Measurements from ENCODE around the gene HCRT.
A peak's percentile ranks its signal among the peaks of the same experiment; 100 is the strongest.
"Not testable (repeated sequence)": the region's sequence is repeated elsewhere in the genome, so short reads cannot be mapped to it uniquely, and the experiment has no call there.

HCRT gene, protein sequence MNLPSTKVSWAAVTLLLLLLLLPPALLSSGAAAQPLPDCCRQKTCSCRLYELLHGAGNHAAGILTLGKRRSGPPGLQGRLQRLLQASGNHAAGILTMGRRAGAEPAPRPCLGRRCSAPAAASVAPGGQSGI

DNA sequence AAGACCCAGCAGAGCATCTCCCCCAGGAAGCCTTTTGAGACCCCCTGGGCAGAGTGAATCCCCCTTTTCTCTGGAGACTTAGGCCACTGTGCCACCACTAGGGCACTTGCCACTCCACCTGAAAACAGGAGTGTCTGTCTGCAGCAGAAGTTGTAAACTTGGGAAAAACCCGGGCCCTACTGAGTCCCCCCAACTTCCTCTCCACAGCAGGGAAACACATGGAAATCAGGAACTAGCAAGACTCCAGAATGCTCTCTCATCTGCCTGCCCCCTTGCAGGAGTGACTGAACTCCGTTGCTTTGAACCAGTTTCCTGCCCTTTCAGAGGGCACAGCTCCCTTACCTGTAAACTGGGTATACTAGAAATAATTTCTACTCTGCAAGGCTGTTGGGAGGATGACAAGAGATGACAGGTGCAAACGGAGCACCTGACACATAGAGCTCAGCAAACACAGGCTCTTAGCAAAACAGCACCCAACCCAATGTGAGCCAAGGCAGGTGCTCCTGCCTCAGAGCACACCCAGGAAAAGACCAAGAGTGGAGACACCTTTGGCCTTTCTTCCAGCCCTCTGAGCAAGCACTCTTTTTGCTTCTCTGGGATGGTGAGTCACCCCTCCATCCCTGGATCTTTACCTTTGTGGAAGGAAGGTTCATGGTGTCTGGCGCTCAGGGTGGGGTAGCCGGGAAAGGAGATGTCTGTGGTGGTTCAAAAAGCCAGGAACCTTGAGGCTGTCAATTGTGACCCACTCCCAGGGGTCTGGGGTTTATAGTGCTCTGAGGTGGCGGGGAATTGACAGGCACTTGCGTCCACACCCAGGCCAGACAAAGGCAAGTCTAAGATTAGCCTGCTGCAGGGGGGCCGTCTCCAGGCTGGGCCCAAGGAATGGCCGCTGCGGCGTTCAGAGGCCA lies at the start of gene HCRT:
TSS of gene HCRT (minus strand) at position 740 of the 908 bp plus-strand sequence. CDS start at position 653, 87 bp downstream.
- H3K4me1 Mint-ChIP-seq, result peaks cover 50% of the 10 kb centered on the region
- H3K9me3 Mint-ChIP-seq, result no peaks in the 10 kb centered on the region
- H3K27me3 Mint-ChIP-seq, result no peaks in the 10 kb centered on the region
- peak within 1 kb of the TSS; percentile 77 for H3K4me3 Mint-ChIP-seq
- H3K36me3 Mint-ChIP-seq, result peaks cover under 1% of the 10 kb centered on the region
- H3K27ac Mint-ChIP-seq, result peak within 1 kb of the TSS; percentile 81
- no peak for ATAC-seq

DNA sequence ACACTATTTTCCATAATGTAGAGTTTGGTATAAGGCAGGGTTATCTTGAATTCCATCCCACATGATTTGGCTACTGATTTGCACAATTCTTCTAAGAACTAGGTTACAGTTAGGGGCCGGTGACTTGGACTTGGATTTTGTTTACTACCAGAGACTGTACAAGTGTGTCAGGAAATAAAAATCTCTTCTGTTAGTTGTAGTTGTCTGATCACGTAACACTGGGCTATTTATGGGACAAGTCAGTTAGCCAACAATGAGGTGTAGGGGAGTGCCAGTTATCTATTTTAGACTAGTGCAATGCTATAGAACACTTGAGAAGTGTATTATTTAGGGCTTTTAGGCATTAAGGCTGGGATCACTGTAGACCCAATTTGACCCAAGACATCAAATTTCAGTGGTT lies 48.7 kb upstream of the HCRT start:
- Mint-ChIP-seq H3K27ac (no peak overlapping the region), H3K4me1 (peaks cover 4% of the 10 kb centered on the region), H3K9me3 (no peaks in the 10 kb centered on the region), H3K27me3 (no peaks in the 10 kb centered on the region), H3K4me3 (no peak overlapping the region), H3K36me3 (no peaks in the 10 kb centered on the region)
- ATAC-seq, result no peak

DNA sequence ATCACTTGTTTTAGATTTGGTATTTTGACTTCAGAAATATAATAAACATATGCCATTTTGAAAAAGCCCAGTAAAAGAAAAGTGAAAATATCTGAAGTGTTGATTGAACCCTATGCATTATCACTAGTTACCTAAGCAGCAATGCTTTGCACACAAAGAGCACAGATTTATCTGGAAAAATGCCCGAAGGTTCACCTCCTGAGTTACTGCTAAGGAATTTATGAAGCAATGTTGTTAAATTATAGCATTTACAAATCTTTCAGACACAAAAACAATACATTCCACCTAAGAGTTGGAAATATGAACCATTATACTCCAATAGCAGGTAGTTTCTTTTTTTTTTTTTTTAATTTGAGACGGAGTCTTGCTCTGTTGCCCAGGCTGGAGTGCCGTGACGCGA lies 47.9 kb upstream of the HCRT start:
- no peaks in the 10 kb centered on the region for H3K27me3 Mint-ChIP-seq
- H3K4me1 Mint-ChIP-seq, result peaks cover 4% of the 10 kb centered on the region
- H3K4me3 Mint-ChIP-seq, result no peak overlapping the region
- H3K27ac Mint-ChIP-seq, result no peak overlapping the region
- H3K36me3 Mint-ChIP-seq, result no peaks in the 10 kb centered on the region
- no peaks in the 10 kb centered on the region for H3K9me3 Mint-ChIP-seq
- no peak for ATAC-seq

DNA sequence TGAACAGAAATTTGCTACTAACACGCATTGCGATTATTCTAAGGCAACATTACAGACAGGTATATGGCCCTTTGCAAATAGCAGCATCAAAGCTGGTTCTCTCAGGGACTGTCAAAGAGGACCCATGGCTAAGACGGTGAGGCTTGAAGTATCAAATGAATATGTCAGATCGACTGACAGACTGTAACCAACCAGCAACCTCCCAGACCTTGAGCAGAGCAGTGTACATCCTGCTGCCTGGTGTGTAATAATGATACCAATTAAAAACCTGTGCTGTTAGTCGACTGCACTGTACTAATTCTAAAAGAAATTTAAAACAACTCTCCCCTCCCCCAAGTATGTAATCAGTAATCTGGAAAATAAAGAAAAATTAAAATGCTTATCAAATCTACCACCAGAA lies 45.0 kb upstream of the HCRT start:
- no peak overlapping the region for H3K4me3 Mint-ChIP-seq
- H3K36me3 Mint-ChIP-seq, result peaks cover 5% of the 10 kb centered on the region
- no peaks in the 10 kb centered on the region for H3K27me3 Mint-ChIP-seq
- H3K4me1 Mint-ChIP-seq, result peaks cover 4% of the 10 kb centered on the region
- no peak for ATAC-seq
- H3K27ac Mint-ChIP-seq, result no peak overlapping the region
- no peaks in the 10 kb centered on the region for H3K9me3 Mint-ChIP-seq

DNA sequence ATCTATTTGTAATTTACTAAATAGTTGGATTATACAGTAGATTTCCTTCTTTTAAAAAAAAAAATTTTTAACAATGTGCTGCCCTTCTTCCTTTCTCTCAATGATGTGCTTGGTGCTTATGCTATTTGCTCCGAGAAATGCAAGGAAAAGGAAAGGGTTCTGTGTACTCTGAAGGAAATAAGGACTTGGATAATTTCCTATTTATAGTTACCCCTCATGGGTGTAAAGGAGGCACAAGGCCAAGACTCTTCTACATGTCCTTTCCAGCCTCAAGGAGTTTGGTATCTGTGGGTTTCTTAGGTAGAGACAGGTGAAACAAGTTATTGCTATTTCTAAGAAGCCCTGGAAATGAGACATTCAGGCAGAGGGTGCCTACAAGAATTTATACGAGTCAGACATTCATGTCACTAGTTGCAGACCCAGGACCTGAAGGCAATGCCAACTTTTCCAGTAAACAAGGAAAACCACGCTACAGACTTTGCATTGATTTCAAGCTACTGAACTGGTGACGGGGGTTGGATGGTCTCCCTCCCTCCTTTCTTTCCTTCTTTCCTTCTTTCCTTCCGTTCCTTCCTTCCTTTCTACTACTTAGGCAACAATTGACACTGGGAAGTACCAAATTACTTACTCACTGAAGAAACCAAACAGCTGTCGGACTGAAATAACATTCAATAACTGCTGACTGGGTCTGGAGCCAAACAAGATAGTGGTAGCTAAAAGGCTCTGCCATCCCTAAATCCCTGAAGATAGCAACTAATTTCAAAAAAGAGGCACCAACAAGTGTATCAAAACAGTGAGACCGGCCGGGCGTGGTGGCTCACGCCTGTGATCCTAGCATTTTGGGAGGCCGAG lies 42.8 kb upstream of the HCRT start:
- Mint-ChIP-seq H3K9me3 (no peaks in the 10 kb centered on the region), H3K4me1 (no peaks in the 10 kb centered on the region), H3K4me3 (no peak overlapping the region), H3K27me3 (no peaks in the 10 kb centered on the region), H3K27ac (no peak overlapping the region), H3K36me3 (peaks cover 18% of the 10 kb centered on the region)
- no peak for ATAC-seq

DNA sequence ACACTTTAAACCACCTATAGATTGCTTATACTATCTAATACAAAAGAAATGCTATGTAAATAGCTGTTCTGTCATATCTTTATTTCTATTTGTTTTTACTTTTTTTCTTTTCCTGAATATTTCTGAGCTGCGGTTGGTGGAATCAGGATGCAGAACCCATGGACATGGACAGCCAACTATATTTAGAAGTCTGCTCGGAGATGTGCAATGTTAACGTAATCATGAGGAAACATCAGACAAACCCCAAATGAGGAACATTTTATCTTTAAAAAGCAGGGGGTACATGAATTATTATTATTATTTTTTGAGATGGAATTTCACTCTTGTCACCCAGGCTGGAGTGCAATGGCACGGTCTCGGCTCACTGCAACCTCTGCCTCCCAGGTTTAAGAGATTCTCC lies 40.4 kb upstream of the HCRT start:
- Mint-ChIP-seq H3K27ac (no peak overlapping the region), H3K9me3 (no peaks in the 10 kb centered on the region), H3K4me3 (no peak overlapping the region), H3K27me3 (no peaks in the 10 kb centered on the region), H3K36me3 (peaks cover 28% of the 10 kb centered on the region), H3K4me1 (peaks cover 6% of the 10 kb centered on the region)
- ATAC-seq, result no peak

DNA sequence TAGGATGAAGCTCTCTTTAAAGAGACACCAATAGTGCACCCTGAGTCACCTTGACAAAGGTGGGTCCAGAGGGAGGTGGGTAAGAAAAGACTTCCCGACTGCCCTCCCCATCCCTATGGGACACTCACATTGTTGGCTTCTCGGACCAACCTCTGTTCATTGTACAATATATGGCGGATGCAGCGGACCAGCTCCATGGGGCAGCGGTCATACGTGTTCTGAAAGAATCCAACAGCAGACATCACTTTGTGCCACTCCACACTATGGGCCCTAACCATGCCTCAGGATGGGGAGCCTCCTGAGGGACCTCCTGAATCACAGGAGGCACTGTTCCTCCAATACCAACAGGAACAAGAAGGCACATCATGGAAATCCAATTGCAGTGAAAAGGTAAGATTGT lies 39.4 kb upstream of the HCRT start:
- no peak overlapping the region for H3K27ac Mint-ChIP-seq
- H3K9me3 Mint-ChIP-seq, result no peaks in the 10 kb centered on the region
- ATAC-seq, result no peak
- H3K27me3 Mint-ChIP-seq, result no peaks in the 10 kb centered on the region
- peaks cover 6% of the 10 kb centered on the region for H3K4me1 Mint-ChIP-seq
- H3K36me3 Mint-ChIP-seq, result peaks cover 32% of the 10 kb centered on the region
- H3K4me3 Mint-ChIP-seq, result no peak overlapping the region

DNA sequence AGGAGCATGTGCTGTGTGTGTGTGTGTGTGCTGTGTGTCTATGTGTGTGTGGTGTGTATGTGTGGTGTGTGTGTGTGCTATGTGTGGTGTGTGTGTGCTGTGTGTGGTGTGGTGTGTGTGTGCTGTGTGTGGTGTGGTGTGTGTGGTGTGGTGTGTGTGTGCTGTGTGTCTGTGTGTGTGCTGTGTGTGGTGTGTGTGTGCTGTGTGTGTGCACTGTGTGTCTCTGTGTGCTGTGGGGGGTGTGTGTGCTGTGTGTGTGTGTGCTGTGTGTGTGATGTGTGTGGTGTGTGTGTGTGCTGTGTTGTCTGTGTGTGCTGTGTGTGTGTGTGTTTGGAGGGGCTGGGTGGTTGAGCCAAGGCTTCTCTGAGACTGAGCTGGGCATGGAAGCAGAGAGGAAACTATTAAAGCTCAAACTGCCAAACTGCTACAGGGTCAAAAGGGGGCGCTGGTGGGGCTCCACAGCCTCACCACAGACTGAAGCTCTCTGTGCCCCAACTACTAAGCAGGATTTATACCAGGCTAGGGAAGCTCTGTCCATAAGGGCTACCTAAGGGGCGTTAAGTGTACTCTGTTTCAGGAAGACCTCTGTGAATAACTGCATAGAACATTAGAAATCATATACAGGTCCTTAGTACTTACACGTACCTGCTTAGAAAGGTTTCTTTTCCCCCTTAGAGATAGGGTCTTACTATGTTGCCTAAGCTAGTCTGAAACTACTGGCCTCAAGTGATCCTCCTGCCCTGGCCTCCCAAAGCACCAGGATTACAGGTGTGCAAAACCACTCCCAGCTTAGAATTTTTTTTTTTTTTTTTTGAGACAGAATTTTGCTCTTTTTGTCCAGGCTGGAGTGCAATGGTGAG lies 36.9 kb upstream of the HCRT start:
- ATAC-seq, result peak; percentile 63
- peaks cover 6% of the 10 kb centered on the region for H3K4me1 Mint-ChIP-seq
- H3K9me3 Mint-ChIP-seq, result no peaks in the 10 kb centered on the region
- peak overlapping the region; percentile 12 for H3K27ac Mint-ChIP-seq
- no peaks in the 10 kb centered on the region for H3K27me3 Mint-ChIP-seq
- H3K36me3 Mint-ChIP-seq, result peaks cover 45% of the 10 kb centered on the region
- no peak overlapping the region for H3K4me3 Mint-ChIP-seq

DNA sequence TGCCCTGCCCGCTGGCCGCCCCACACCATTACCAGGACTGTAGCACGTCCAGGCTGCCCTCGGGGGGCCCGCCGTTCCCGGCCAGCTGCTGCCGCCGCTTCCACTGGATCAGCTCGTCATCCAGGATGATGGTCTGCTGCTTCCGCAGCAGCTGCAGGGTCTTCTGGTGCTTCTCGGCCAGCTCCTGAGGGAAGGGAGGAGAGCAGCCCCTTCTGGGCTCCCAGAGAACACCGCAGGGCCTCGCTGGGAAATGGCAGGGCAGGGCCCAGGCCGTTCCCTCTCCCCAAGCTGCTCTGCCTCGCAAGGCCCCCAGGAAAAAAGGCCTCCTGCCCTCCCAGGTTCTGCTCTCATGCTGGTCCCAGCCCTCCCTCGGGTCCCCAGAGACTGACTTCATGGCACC lies 34.0 kb upstream of the HCRT start:
- not testable (repeated sequence) for H3K4me3 Mint-ChIP-seq, H3K27ac Mint-ChIP-seq, H3K27me3 Mint-ChIP-seq, H3K4me1 Mint-ChIP-seq, H3K9me3 Mint-ChIP-seq, ATAC-seq
- H3K36me3 Mint-ChIP-seq, result peaks cover 59% of the 10 kb centered on the region

DNA sequence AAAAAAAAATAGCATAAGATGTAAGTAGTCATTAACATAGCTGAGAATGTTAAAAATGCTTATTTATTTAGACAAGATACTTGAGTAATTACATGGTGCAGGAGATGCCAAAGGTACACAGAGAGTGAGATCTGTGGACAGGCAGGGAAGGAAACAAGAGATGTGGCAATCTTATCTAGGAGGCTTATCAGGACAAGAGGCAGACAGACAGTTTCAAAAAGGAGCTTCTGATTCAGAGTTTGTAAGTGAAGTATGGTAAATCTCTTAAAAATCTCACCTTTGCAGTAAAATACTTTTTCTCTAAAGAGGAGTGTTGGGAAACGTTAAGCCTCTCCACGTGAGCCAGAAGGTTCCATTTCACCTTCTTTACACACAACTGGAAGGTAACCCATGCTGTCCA lies 28.9 kb upstream of the HCRT start:
- no peak for ATAC-seq
- Mint-ChIP-seq H3K4me1 (no peaks in the 10 kb centered on the region), H3K4me3 (no peak overlapping the region), H3K9me3 (no peaks in the 10 kb centered on the region), H3K27me3 (no peaks in the 10 kb centered on the region), H3K36me3 (peaks cover 63% of the 10 kb centered on the region), H3K27ac (no peak overlapping the region)

DNA sequence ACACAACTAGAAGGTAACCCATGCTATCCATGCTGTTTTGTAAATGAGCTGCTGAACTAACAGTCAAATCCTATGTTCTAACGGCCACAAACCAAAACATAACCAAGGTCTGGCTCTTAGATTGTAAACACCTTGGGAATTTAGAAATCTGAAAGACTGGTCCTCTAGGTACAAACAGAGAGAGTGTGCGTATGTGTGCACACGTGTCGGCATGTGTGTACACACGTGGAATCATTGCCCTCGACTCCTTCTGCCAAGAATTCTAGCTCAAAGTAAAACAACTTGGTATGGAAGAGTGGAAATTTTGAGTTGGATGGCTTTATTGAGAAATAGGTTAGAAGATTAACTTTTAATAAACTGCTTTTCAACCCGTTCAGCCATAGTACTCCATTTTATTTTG lies 27.1 kb upstream of the HCRT start:
- H3K27ac Mint-ChIP-seq, result no peak overlapping the region

DNA sequence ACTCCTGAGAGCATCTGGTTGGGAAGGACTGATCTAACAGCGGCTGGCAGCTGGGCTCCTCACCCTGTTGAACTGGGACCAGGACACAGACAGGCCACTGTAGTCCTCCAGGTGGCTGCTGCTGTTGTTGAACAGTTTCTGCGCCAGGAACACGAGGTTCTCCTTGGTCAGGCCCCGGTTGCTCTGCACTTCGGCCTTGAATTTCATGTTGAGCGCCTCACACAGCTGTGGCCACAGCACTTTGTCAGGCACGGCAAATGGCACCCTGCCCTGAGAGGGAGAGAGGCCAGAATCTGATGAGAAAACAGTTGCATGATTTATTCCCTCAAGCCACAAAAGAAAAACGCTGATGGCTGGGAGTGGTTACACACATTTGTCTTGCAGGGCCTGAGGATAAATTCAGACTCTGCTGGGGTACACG lies 26.7 kb upstream of the HCRT start:
- peaks cover 48% of the 10 kb centered on the region for H3K36me3 Mint-ChIP-seq
- not testable (repeated sequence) for H3K4me1 Mint-ChIP-seq, H3K27ac Mint-ChIP-seq, ATAC-seq, H3K4me3 Mint-ChIP-seq, H3K27me3 Mint-ChIP-seq, H3K9me3 Mint-ChIP-seq

More for the DNA sequence above, 27.1 kb upstream of the HCRT start:
- H3K9me3 Mint-ChIP-seq, result no peaks in the 10 kb centered on the region
- no peak overlapping the region for H3K4me3 Mint-ChIP-seq
- no peaks in the 10 kb centered on the region for H3K27me3 Mint-ChIP-seq
- no peaks in the 10 kb centered on the region for H3K4me1 Mint-ChIP-seq
- ATAC-seq, result no peak
- H3K36me3 Mint-ChIP-seq, result peaks cover 53% of the 10 kb centered on the region

DNA sequence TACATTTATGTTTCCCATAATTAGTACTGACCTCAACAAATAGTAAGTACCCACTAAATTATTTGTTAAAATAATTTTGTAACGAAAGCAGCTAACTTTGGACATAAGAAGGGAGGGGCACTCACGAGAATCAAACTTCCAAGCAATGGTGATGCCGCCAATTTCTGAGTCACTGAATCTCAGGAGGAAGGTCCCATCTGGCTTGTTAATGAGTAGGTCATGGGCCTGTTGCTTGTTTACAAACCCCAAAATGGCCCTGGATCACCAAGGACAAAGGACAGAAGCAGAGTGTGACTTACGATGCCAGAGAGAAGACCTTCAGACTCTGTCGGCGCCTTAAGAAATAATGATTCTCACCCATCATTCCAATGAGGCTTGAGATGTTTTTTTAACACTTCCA lies 24.8 kb upstream of the HCRT start:
- H3K27me3 Mint-ChIP-seq, result no peaks in the 10 kb centered on the region
- H3K9me3 Mint-ChIP-seq, result no peaks in the 10 kb centered on the region
- no peak overlapping the region for H3K4me3 Mint-ChIP-seq
- peaks cover 46% of the 10 kb centered on the region for H3K36me3 Mint-ChIP-seq
- H3K4me1 Mint-ChIP-seq, result no peaks in the 10 kb centered on the region
- H3K27ac Mint-ChIP-seq, result no peak overlapping the region
- no peak for ATAC-seq

DNA sequence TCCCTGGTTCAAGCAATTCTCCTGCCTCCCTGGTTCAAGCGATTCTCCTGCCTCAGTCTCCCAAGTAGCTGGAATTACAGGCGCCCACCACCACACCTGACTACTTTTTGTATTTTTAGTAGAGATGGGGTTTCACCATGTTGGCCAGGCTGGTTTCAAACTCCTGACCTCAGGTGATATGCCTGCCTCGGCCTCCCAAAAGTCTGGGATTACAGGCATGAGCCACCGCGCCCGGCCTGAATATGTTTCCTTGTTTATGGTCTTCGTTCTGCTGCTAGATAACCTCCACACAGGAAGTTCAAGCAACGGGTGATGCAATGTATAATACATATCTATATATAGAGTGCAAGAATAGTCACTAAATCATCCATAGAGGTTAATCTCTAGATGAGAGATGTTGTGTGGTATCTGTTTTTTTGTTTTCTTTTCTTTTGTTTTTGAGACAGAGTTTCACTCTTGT lies 20.9 kb upstream of the HCRT start:
- H3K27ac Mint-ChIP-seq, H3K27me3 Mint-ChIP-seq, H3K9me3 Mint-ChIP-seq, H3K4me1 Mint-ChIP-seq, H3K4me3 Mint-ChIP-seq, ATAC-seq: not testable (repeated sequence)
- H3K36me3 Mint-ChIP-seq, result peaks cover 55% of the 10 kb centered on the region

DNA sequence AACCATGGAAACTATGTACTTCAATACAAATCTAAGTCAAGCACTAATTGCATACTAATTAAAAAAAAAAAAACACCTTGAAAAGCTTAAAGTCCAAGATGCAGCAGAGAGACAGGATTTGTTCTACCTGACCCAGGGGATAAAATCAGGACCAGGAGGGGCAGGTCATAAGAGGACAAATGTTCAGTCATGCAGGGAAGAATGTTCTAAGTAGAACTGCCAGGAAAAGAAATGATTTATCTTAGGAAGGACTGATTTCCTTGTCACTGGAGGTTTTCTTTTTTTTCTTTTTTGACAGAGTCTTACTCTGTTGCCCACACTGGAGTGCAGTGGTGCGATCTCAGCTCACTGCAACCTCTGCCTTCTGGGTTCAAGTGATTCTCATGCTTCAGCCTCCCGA lies 18.1 kb upstream of the HCRT start:
- H3K4me1 Mint-ChIP-seq, result peaks cover 15% of the 10 kb centered on the region
- H3K27me3 Mint-ChIP-seq, result no peaks in the 10 kb centered on the region
- no peak overlapping the region for H3K4me3 Mint-ChIP-seq
- no peak for ATAC-seq
- peaks cover 45% of the 10 kb centered on the region for H3K36me3 Mint-ChIP-seq
- H3K27ac Mint-ChIP-seq, result peak overlapping the region; percentile 7
- H3K9me3 Mint-ChIP-seq, result no peaks in the 10 kb centered on the region
